Measurements from ENCODE around the gene KCNG2.
"Not testable (repeated sequence)": the region's sequence is repeated elsewhere in the genome, so short reads cannot be mapped to it uniquely, and the experiment has no call there.

The KCNG2 gene

DNA sequence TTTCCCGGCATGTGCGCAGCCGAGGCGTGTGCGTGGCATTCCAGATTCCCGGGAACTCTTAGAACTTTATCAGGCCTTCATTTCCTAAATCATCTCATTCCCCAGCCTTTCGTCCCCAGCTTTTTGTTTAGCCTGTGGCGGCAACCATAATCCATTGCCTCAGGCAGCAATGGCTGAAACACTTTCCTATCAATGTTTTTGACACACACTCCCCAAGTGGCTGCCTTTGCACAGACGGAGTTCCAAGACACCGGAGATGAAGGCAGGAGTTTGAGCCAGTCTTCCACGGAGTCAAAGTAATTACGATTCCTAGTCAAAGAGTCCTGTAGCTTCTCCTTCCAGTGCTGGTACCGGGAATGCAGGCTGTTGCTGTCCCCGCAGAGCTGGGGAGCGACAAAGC lies 64.8 kb downstream of the KCNG2 start:
- Histone ChIP-seq H3K27me3 (ENCODE audit: insufficient read depth, low read length) (no peaks in the 10 kb centered on the region; the same call in 1 of the 2 replicates), H2AFZ (ENCODE audit: low read length) (no peak overlapping the region), H3K79me2 (ENCODE audit: insufficient read depth, low read length) (no peaks in the 10 kb centered on the region), H3K9ac (ENCODE audit: low read length) (no peak overlapping the region), H3K9me3 (ENCODE audit: low read length) (peaks cover 9% of the 10 kb centered on the region; the same call in 1 of the 2 replicates), H3K9me2 (ENCODE audit: low read depth, low read length) (no peaks in the 10 kb centered on the region), H3K27ac (ENCODE audit: low read depth, low read length, poor library complexity, severe bottlenecking) (no peak overlapping the region), H3K4me2 (ENCODE audit: low read length) (no peak overlapping the region), H4K20me1 (ENCODE audit: insufficient read depth, low read length) (no peaks in the 10 kb centered on the region), H3F3A (ENCODE audit: insufficient read depth, low read length) (no peaks in the 10 kb centered on the region), H3K4me3 (ENCODE audit: low read depth, low read length, poor library complexity, severe bottlenecking) (no peak overlapping the region), H3K4me1 (ENCODE audit: insufficient read depth, low read length, severe bottlenecking) (no peaks in the 10 kb centered on the region), H3K36me3 (ENCODE audit: insufficient read depth, low read length) (no peaks in the 10 kb centered on the region)
- no peak for TF ChIP-seq EZH2 (IDR thresholded peaks at IDR 0.05; ENCODE audit: borderline replicate concordance, low read length)
- TF ChIP-seq, protein P1, sequence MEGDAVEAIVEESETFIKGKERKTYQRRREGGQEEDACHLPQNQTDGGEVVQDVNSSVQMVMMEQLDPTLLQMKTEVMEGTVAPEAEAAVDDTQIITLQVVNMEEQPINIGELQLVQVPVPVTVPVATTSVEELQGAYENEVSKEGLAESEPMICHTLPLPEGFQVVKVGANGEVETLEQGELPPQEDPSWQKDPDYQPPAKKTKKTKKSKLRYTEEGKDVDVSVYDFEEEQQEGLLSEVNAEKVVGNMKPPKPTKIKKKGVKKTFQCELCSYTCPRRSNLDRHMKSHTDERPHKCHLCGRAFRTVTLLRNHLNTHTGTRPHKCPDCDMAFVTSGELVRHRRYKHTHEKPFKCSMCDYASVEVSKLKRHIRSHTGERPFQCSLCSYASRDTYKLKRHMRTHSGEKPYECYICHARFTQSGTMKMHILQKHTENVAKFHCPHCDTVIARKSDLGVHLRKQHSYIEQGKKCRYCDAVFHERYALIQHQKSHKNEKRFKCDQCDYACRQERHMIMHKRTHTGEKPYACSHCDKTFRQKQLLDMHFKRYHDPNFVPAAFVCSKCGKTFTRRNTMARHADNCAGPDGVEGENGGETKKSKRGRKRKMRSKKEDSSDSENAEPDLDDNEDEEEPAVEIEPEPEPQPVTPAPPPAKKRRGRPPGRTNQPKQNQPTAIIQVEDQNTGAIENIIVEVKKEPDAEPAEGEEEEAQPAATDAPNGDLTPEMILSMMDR (IDR thresholded peaks at IDR 0.05; ENCODE audit: low read length): no peak

DNA sequence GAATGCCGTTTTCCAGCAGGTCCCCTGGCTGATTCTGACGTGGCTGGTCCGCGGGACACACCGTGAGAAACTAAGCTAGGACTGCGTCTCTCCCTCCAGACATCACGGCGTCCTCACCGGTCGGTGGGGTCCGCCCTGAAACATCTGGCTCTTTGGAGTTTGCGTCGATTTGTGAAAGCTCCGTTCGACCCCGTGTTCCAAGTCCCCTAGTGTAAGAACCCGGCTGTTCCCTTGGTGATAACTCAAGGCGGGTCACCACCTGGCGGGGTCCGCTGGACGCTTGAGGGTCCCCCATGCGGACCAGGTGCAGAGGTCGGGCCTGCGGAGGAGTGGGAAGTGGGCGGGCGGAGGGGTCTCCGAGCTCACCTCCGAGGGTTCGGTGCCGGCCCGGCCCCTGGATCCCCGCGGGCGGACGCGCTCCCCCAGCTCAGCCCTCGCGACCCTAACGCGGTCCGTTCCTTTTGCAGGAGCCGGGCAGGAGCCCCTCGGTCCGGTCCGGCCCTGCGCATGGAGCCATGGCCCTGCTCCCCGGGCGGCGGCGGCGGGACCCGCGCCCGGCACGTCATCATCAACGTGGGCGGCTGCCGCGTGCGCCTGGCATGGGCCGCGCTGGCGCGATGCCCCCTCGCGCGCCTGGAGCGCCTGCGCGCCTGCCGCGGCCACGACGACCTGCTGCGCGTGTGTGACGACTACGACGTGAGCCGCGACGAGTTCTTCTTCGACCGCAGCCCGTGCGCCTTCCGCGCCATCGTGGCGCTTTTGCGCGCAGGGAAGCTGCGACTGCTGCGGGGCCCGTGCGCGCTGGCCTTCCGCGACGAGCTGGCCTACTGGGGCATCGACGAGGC lies 65.6 kb downstream of the KCNG2 start:
- Histone ChIP-seq H3K36me3 (ENCODE audit: insufficient read depth, low read length) (no peaks in the 10 kb centered on the region), H3K27ac (ENCODE audit: low read depth, low read length, poor library complexity, severe bottlenecking) (no peak overlapping the region), H3K27me3 (ENCODE audit: insufficient read depth, low read length) (no peaks in the 10 kb centered on the region; the same call in 1 of the 2 replicates), H4K20me1 (ENCODE audit: insufficient read depth, low read length) (no peaks in the 10 kb centered on the region), H3K9me2 (ENCODE audit: low read depth, low read length) (no peaks in the 10 kb centered on the region), H3K79me2 (ENCODE audit: insufficient read depth, low read length) (no peaks in the 10 kb centered on the region), H3K4me2 (ENCODE audit: low read length) (no peak overlapping the region), H2AFZ (ENCODE audit: low read length) (no peak overlapping the region), H3K9ac (ENCODE audit: low read length) (no peak overlapping the region), H3K4me1 (ENCODE audit: insufficient read depth, low read length, severe bottlenecking) (no peaks in the 10 kb centered on the region), H3F3A (ENCODE audit: insufficient read depth, low read length) (no peaks in the 10 kb centered on the region), H3K9me3 (ENCODE audit: low read length) (peaks cover 9% of the 10 kb centered on the region; the same call in 1 of the 2 replicates), H3K4me3 (ENCODE audit: low read depth, low read length, poor library complexity, severe bottlenecking) (no peak overlapping the region)
- TF ChIP-seq, protein P1 (IDR thresholded peaks at IDR 0.05; ENCODE audit: low read length): no peak
- no peak for TF ChIP-seq EZH2 (IDR thresholded peaks at IDR 0.05; ENCODE audit: borderline replicate concordance, low read length)

DNA sequence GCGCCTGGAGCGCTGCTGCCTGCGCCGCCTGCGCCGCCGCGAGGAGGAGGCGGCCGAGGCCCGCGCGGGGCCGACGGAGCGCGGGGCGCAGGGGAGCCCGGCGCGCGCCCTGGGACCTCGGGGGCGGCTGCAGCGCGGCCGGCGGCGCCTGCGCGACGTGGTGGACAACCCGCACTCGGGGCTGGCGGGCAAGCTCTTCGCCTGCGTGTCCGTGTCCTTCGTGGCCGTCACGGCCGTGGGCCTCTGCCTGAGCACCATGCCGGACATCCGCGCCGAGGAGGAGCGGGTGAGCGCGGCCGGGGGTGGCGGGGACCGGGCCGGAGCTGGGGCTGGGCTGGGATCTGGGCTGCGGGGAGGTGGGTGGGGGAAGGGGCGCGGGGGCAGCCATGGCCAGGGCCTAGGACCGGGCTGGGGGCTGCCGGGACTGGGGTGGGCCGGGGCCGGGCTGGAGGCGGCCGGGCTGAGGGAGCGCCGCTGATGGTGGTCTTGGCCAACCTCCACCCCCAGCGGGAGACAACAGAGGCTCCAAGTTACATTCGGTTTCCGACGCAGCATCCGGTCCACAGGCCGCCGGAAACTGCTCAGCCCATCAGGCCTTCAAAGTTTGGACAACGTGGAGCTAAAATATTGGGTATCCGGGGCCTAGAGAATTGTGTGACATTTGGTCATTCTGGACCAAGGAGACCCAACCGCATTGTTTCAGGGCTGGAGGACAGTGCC lies 66.4 kb downstream of the KCNG2 start:
- H3K9me2 ChIP-seq (ENCODE audit: low read depth, low read length): no peaks in the 10 kb centered on the region
- no peaks in the 10 kb centered on the region for H3K36me3 ChIP-seq (ENCODE audit: insufficient read depth, low read length)
- no peak overlapping the region for H3K9ac ChIP-seq (ENCODE audit: low read length)
- no peak overlapping the region for H3K4me3 ChIP-seq (ENCODE audit: low read depth, low read length, poor library complexity, severe bottlenecking)
- peaks cover 9% of the 10 kb centered on the region; the same call in 1 of the 2 replicates for H3K9me3 ChIP-seq (ENCODE audit: low read length)
- H2AFZ ChIP-seq (ENCODE audit: low read length): no peak overlapping the region
- no peaks in the 10 kb centered on the region; the same call in 1 of the 2 replicates for H3K27me3 ChIP-seq (ENCODE audit: insufficient read depth, low read length)
- no peak overlapping the region for H3K27ac ChIP-seq (ENCODE audit: low read depth, low read length, poor library complexity, severe bottlenecking)
- no peaks in the 10 kb centered on the region for H3K79me2 ChIP-seq (ENCODE audit: insufficient read depth, low read length)
- TF ChIP-seq, protein P1 (IDR thresholded peaks at IDR 0.05; ENCODE audit: low read length): no peak
- TF ChIP-seq EZH2 (IDR thresholded peaks at IDR 0.05; ENCODE audit: borderline replicate concordance, low read length): no peak
- H4K20me1 ChIP-seq (ENCODE audit: insufficient read depth, low read length): no peaks in the 10 kb centered on the region
- H3K4me2 ChIP-seq (ENCODE audit: low read length): no peak overlapping the region
- no peaks in the 10 kb centered on the region for H3K4me1 ChIP-seq (ENCODE audit: insufficient read depth, low read length, severe bottlenecking)
- H3F3A ChIP-seq (ENCODE audit: insufficient read depth, low read length): no peaks in the 10 kb centered on the region

DNA sequence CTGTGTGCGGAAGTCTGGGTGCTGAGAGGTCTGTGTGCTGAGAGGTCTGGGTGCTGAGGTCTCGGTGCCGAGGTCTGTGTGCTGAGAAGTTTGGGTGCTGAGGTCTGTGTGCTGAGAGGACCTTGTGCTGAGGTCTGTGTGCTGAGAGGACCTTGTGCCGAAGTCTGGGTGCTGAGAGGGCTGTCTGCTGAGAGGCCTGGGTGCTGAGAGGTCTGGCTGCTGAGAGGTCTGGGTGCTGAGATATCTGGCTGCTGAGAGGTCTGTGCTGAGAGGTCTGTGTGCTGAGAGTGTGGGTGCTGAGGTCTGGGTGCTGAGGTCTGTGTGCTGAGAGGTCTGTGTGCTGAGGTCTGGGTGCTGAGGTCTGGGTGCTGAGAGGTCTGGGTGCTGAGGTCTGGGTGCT lies 67.2 kb downstream of the KCNG2 start:
- H2AFZ ChIP-seq (ENCODE audit: low read length); H3K4me1 ChIP-seq (ENCODE audit: insufficient read depth, low read length, severe bottlenecking); H4K20me1 ChIP-seq (ENCODE audit: insufficient read depth, low read length); H3K9me3 ChIP-seq (ENCODE audit: low read length); H3K27ac ChIP-seq (ENCODE audit: low read depth, low read length, poor library complexity, severe bottlenecking); H3K9me2 ChIP-seq (ENCODE audit: low read depth, low read length); H3F3A ChIP-seq (ENCODE audit: insufficient read depth, low read length); H3K27me3 ChIP-seq (ENCODE audit: insufficient read depth, low read length); H3K4me2 ChIP-seq (ENCODE audit: low read length); H3K79me2 ChIP-seq (ENCODE audit: insufficient read depth, low read length); H3K4me3 ChIP-seq (ENCODE audit: low read depth, low read length, poor library complexity, severe bottlenecking); H3K9ac ChIP-seq (ENCODE audit: low read length); H3K36me3 ChIP-seq (ENCODE audit: insufficient read depth, low read length): not testable (repeated sequence)

DNA sequence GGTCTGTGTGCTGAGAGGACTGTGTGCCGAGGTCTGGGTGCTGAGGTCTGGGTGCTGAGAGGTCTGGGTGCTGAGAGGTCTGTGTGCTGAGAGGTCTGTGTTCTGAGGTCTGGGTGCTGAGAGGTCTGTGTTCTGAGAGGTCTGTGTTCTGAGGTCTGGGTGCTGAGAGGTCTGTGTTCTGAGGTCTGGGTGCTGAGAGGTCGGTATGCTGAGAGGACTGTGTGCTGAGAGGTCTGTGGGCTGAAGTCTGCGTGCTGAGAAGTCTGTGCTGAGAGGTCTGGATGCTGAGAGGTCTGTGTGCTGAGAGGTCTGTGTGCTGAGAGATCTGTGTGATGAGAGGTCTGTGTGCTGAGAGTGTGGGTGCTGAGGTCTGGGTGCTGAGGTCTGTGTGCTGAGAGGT lies 68.2 kb downstream of the KCNG2 start:
- not testable (repeated sequence) for H3F3A ChIP-seq (ENCODE audit: insufficient read depth, low read length); H3K9me3 ChIP-seq (ENCODE audit: low read length); H3K79me2 ChIP-seq (ENCODE audit: insufficient read depth, low read length); H3K36me3 ChIP-seq (ENCODE audit: insufficient read depth, low read length); H3K4me3 ChIP-seq (ENCODE audit: low read depth, low read length, poor library complexity, severe bottlenecking); H3K4me2 ChIP-seq (ENCODE audit: low read length); H3K9me2 ChIP-seq (ENCODE audit: low read depth, low read length); H2AFZ ChIP-seq (ENCODE audit: low read length); H3K9ac ChIP-seq (ENCODE audit: low read length); H3K27me3 ChIP-seq (ENCODE audit: insufficient read depth, low read length); H3K27ac ChIP-seq (ENCODE audit: low read depth, low read length, poor library complexity, severe bottlenecking); H3K4me1 ChIP-seq (ENCODE audit: insufficient read depth, low read length, severe bottlenecking); H4K20me1 ChIP-seq (ENCODE audit: insufficient read depth, low read length)
